A673 (cell line): ENCODE results near the gene GABRG3.

Experiments used
- EZH2 ChIP-seq: fragments of 200-600 bp; sonication (generic); IDR thresholded peaks from 2 replicates; pipeline ENCODE4 v1.6.1; 2017; ENCODE audit warnings: borderline replicate concordance, low read depth, mild to moderate bottlenecking, mixed read lengths, antibody characterized with exemption, low read length; ENCODE audit not compliant: poor library complexity, severe bottlenecking
- TF ChIP-seq, protein P1 (sequence below): fragments of 300-800, 200-600 bp; sonication (generic); conservative IDR thresholded peaks from 2 replicates; pipeline ENCODE4 v1.5.1; 2017; ENCODE audit warnings: low read depth, mild to moderate bottlenecking, antibody characterized with exemption, low read length, moderate library complexity, mixed read lengths

DNA sequence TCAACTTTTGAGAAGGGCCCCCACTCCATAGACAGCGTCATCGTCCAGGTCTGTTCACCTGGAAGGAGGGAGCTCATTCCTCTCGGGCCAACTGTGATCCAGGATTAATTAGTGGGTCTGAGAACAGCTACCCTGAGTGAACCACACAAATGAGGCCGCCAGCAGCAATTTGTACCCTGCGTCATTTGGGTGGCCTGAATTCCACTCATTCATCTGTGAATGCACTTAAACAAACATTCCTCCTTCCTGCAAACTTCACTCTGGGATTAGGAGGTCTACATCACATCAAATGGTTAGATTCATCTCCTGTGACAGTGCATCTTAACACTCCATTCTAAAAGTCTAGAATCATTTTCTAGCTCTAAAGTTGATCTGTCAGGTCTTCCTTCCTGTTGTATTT is 201.8 kb downstream of the GABRG3 start:
- TF ChIP-seq, protein P1, sequence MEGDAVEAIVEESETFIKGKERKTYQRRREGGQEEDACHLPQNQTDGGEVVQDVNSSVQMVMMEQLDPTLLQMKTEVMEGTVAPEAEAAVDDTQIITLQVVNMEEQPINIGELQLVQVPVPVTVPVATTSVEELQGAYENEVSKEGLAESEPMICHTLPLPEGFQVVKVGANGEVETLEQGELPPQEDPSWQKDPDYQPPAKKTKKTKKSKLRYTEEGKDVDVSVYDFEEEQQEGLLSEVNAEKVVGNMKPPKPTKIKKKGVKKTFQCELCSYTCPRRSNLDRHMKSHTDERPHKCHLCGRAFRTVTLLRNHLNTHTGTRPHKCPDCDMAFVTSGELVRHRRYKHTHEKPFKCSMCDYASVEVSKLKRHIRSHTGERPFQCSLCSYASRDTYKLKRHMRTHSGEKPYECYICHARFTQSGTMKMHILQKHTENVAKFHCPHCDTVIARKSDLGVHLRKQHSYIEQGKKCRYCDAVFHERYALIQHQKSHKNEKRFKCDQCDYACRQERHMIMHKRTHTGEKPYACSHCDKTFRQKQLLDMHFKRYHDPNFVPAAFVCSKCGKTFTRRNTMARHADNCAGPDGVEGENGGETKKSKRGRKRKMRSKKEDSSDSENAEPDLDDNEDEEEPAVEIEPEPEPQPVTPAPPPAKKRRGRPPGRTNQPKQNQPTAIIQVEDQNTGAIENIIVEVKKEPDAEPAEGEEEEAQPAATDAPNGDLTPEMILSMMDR: no peak
- no peak for TF ChIP-seq EZH2
